PC-9 (cell line): Measurements from ENCODE around the gene CELF2.

ENCODE experiments used
- EZH2 ChIP-seq: fragments of 200-600 bp; sonication (generic); IDR thresholded peaks from 2 replicates; pipeline ENCODE4 v1.8.0; 2017; ENCODE audit warnings: antibody characterized with exemption, low read depth
- TF ChIP-seq, protein P1 (sequence below): fragments of 200-600 bp; sonication (generic); conservative IDR thresholded peaks from 2 replicates; pipeline ENCODE4 v1.6.1; 2017; ENCODE audit warnings: mixed run types, antibody characterized with exemption, mild to moderate bottlenecking, moderate library complexity

DNA sequence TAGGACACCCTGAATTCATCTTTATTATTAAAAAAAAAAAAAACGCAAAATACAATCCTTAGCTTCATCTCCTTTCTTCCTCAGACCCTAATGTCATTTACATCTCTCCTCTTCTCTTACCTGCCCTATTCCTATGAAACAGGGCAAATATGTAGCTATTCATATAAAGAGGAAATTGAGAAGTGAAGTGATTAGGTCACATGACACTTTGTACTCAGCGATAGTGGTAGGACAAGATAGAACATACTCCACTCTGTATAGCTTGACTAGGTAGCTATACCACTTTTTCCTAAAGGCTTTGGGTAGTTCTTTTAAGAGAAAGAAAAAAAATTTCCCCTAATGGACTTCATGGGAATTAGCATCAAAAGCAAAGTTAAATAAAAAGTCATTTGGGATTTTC lies 6.2 kb upstream of the CELF2 start:
- TF ChIP-seq, protein P1, sequence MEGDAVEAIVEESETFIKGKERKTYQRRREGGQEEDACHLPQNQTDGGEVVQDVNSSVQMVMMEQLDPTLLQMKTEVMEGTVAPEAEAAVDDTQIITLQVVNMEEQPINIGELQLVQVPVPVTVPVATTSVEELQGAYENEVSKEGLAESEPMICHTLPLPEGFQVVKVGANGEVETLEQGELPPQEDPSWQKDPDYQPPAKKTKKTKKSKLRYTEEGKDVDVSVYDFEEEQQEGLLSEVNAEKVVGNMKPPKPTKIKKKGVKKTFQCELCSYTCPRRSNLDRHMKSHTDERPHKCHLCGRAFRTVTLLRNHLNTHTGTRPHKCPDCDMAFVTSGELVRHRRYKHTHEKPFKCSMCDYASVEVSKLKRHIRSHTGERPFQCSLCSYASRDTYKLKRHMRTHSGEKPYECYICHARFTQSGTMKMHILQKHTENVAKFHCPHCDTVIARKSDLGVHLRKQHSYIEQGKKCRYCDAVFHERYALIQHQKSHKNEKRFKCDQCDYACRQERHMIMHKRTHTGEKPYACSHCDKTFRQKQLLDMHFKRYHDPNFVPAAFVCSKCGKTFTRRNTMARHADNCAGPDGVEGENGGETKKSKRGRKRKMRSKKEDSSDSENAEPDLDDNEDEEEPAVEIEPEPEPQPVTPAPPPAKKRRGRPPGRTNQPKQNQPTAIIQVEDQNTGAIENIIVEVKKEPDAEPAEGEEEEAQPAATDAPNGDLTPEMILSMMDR: no peak
- no peak for TF ChIP-seq EZH2
